ENCODE results near the gene MRPS22.

DNA sequence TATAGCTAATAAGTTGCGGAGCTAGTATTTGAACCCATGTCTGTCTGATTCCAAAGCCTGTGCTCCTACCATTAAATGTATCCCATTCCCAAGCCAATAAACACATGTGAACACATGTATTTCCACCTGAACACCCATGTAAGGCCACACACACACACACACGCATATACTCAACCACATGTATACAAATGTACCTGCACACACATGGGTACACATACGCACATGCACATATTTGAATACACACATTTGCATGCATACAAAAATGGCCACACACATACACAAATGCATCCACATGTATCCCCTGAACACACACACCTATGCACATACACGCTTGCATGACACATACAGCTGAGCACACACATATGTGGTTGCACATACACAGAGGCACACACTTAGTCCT is 5.4 kb upstream of the MRPS22 start:
- TF ChIP-seq, protein P1, sequence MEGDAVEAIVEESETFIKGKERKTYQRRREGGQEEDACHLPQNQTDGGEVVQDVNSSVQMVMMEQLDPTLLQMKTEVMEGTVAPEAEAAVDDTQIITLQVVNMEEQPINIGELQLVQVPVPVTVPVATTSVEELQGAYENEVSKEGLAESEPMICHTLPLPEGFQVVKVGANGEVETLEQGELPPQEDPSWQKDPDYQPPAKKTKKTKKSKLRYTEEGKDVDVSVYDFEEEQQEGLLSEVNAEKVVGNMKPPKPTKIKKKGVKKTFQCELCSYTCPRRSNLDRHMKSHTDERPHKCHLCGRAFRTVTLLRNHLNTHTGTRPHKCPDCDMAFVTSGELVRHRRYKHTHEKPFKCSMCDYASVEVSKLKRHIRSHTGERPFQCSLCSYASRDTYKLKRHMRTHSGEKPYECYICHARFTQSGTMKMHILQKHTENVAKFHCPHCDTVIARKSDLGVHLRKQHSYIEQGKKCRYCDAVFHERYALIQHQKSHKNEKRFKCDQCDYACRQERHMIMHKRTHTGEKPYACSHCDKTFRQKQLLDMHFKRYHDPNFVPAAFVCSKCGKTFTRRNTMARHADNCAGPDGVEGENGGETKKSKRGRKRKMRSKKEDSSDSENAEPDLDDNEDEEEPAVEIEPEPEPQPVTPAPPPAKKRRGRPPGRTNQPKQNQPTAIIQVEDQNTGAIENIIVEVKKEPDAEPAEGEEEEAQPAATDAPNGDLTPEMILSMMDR (IDR thresholded peaks at IDR 0.05; ENCODE audit: insufficient read depth, low read depth, low read length) = no peak
- TF ChIP-seq EZH2 (IDR thresholded peaks at IDR 0.05; ENCODE audit: insufficient read depth, low read length) = no peak

Measured in astrocyte (in vitro differentiated cells and primary cell).